H1 (cell line): Measurements from ENCODE around the gene PPP1R2. TPM values are rescaled to one million over a fixed set of nuclear protein-coding genes. Genes with fewer than 3 reads are reported as not detected.

Experiments used
- CEBPB ChIP-seq: IDR thresholded peaks from 2 replicates; pipeline ENCODE4 v1.6.1; 2012; ENCODE audit warnings: low read depth, low read length
- CHD1 ChIP-seq: IDR thresholded peaks from 2 replicates; pipeline ENCODE4 v1.6.1; 2012; ENCODE audit warnings: low read depth, low read length, improper control_type of control experiment
- CREB1 ChIP-seq: IDR thresholded peaks from 2 replicates; pipeline ENCODE4 v1.6.1; 2012; ENCODE audit warnings: inconsistent platforms
- RAD21 ChIP-seq, 2 experiments: IDR thresholded peaks in 1 of 2; conservative IDR thresholded peaks in 1 of 2; 2 replicates each; pipeline ENCODE4 v1.6.1; 2011; ENCODE audit warnings: low read depth in 2 of 2, low read length in 2 of 2, improper control_type of control experiment in 1 of 2, inconsistent platforms in 1 of 2, mild to moderate bottlenecking in 1 of 2, moderate library complexity in 1 of 2
- RFX5 ChIP-seq: IDR thresholded peaks from 2 replicates; pipeline ENCODE4 v1.6.1; 2011; ENCODE audit warnings: low read depth, low read length, improper control_type of control experiment, borderline replicate concordance
- polyA plus RNA-seq, 7 experiments: library from polyadenylated mRNA; depleted of rRNA in 3 of 7; stranded (reverse) in 5 of 7; unstranded in 2 of 7; fragments of >200 nt in 5 of 7; fragments of 200-250 nt in 2 of 7; gene quantifications; 1 replicate in 5 of 7; 2 replicates in 1 of 7; 4 replicates in 1 of 7; pipeline versions ENCODE4 v1.2.1 to v1.2.3, GENCODE V29; 2011 to 2013; ENCODE audit warnings: missing spikeins in 2 of 7, mixed read lengths in 2 of 7
- total RNA-seq: library from RNA; stranded (reverse); fragmentation: NEBNext Ultra II Directional; extraction: Animal tissue kit (Norgen Biotek cat#: 25700); gene quantifications from 2 replicates; pipeline ENCODE4 v1.2.1, GENCODE V29; 2021

Gene PPP1R2
- total and polyA plus RNA-seq, 2 of the 8 experiments (the other 6 are each of a cell fraction or from before 2014, with no cell fraction given): 14.0 to 26.5 TPM

DNA sequence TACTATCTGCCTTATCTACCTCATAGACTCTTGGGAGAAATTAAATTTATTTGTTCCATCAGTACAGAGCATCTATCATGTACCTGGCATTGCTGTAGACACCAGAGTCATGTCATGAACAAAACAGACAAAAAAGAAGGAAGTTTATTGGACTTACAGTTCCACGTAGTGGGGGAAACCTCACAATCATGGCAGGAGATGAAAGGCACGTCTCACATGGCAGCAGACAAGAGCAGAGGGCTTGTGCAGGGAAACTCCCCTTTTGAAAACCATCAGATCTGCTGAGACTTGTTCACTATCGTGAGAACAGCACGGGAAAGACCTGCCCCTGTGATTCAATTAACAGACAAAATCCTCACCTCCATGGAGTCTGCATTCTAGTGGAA lies 74.7 kb downstream of the PPP1R2 start (continued):
- no peak for TF ChIP-seq RAD21 (IDR thresholded peaks at IDR 0.05 in 1 of 2, conservative IDR thresholded peaks at IDR 0.05 in 1 of 2; ENCODE audit: low read depth in 2 of 2, low read length in 2 of 2)
- TF ChIP-seq CEBPB: no peak
- TF ChIP-seq CREB1: no peak
- no peak for TF ChIP-seq CHD1
- no peak for TF ChIP-seq RFX5
